HG03442 (cell line): ENCODE results near the gene ZG16B.

Experiments used
- ATAC-seq: cut with Tn5 transposase; IDR thresholded peaks from one replicate; pipeline ENCODE4 v1.9.1; 2021; ENCODE audit warnings: mild to moderate bottlenecking, moderate library complexity; ENCODE audit not compliant: unreplicated experiment

ZG16B gene

GRCh38 chr16:2804728-2805127, 25.4 kb upstream of the ZG16B start:
- no peak for ATAC-seq

DNA sequence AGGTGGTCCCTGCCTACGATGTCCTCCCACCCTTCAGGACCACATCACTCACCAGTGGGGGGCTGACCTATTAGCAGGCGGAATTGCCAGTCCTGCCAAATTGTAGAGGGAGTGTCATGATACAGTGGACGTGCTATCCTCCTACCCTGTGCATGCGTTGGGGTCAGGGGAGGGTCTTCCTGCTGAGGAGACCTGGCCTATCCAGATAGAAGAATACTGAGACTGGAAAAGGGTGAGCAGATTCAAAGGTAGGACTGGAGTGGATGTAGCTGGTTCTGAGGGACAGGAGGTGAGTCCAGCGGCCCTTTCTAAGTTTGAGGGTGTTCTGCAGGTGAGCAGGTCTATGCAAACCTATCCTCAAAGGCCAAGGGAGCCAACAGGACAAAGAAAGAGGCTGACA, 23.8 kb upstream of the ZG16B start:
- ATAC-seq, result no peak

DNA sequence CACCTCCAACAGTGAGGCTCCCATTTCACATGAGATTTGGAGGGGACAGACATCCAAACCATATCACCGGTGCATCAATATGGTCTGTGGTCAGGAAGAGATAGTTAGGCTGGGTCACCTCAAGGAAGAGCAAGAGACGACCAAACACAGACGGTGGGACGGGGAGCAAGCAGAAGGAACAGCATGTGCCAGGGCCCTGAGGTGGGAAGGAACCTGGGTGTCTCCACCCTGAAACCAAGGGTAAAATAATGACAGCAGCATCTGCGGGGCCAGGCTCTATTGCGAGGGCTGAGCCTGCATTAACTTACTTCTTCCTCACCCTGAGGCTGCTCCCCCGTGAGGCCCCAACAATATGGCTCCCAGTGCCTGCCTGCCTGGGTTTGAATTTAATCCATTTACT, 21.9 kb upstream of the ZG16B start:
- no peak for ATAC-seq

- no peak for ATAC-seq
Measured at GRCh38 chr16:2809149-2809760, 20.8 kb upstream of the ZG16B start.

GRCh38 chr16:2810651-2811050, 19.5 kb upstream of the ZG16B start:
- no peak for ATAC-seq

DNA sequence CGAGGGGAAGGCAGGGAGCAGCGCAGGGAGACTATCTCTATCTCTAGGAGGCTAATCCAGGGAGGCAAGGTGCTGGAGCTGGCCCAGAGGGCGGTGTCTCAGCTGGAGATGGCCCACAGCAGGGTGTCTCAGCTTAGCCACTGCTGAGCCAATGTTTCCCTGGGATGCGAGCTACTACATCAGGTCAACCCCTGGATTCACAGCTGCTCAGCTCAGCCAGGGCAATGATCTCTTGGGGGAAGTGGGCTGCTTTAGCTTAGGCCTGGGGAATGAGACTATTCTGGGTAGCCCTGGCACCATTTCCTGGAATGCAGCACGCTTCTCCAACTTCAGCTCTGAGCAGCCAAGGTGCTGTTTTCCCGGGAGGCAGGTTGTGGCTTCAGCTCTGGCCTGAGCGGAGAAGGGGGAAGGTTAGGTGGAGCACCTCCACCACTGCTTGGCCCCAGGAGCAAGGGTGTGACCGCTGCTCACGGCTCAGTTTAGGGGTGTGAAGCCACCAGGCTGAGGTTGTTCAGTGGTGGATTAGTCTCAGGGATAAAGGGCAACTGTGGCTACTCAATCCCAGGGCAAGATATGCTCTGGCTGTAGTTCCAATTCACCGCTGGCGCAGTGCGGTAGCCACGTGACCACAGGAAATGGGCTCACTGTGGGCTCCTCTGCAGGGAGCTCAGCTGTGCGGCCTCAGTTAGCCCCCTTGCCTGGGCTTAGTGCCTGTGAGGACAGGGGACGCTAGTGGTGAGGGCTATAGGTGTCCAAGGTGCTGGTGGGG, 18.2 kb upstream of the ZG16B start:
- no peak for ATAC-seq

GRCh38 chr16:2813771-2814221, 16.3 kb upstream of the ZG16B start:
- ATAC-seq, result no peak

- ATAC-seq, result no peak
Measured at GRCh38 chr16:2814551-2815298, 15.4 kb upstream of the ZG16B start.

DNA sequence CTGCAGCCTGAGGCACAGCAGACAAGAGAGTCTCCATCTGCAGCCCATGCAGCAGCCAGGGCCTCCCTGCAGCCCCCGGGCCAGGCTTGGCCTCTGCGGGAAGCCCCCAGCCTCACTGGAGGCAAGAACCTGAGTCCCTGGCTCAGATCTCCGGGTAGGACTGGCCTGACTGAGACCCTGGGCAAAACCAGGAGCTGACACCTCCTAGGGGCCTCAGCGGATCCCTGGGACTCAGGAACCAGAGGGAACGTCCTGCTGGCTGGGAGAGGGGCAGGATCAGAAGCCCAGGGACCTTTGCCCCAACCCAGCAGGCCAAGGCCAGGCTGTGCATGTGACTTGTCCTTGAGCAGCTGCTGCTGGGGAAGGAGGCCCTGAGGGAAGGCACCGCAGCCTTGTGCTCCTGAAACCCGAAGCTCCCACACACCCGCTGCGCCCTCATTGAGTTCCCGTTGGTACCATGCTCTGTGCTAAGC, 14.8 kb upstream of the ZG16B start:
- ATAC-seq, result no peak

DNA sequence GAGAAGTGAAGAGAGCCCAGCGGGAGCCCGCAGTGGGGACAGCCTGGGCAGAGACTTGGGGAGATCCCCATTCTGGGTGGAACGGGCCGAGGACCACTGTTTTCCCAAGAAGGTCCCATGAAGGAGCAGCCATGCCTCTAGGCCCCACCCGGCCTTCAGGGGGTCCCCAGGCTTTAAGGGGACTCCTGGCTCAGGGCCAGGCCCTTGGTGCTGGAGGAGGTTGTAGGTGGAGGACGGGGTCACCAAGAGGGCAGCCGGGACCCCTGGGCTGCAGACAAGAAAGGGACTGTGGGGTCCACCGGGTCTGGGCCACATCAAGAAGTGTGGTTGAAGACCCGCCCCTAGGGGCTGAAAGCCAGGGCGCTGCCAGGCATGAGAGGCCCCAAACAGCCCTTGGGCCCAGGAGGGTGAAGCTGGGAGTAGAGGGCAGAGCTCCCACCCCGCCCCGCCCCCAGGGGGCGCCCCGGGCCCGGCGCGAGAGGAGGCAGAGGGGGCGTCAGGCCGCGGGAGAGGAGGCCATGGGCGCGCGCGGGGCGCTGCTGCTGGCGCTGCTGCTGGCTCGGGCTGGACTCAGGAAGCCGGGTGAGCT, 13.3 kb upstream of the ZG16B start, which contains the start of gene PRSS21:
TSS of gene PRSS21 (plus strand) at position 487 of the 589 bp plus-strand sequence. CDS start at position 519, 32 bp downstream.
- ATAC-seq, result no peak

DNA sequence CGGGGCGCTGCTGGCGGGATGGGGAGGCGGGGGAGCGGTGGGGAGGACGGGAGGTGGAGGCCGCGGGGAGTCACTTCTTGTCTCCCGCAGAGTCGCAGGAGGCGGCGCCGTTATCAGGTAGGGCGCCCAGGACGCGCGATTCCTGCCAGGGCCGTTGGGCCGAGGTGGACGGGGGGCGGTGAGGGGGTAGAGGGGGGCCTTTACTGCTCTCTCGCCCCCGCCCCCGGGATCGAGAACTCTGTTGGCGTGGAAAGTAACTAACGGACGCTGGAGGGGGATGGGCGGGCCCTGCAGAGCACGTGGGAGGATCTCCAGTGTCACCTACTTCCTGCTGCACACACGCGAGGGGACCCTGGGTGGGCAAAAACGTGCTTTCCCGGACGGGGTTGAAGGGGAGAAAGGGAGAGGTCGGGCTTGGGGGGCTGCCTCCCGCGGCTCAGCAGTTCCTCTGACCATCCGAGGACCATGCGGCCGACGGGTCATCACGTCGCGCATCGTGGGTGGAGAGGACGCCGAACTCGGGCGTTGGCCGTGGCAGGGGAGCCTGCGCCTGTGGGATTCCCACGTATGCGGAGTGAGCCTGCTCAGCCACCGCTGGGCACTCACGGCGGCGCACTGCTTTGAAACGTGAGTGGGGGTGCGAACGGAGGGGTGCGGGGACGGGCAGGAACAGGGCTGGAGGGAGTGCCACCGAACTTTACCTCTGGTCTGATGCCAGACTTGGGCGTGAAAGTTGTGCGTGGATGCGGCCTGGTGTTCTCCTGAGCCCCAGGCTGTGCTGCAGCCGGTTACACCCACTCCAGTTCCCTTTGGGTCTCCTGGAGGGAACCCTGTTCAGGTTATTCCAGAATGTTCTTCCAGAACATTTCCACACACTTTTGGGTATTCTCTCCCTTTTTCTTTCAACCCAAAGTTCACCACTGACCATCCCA, 12.5 kb upstream of the ZG16B start:
- no peak for ATAC-seq

GRCh38 chr16:2818272-2818876, 11.7 kb upstream of the ZG16B start:
- ATAC-seq, result no peak

DNA sequence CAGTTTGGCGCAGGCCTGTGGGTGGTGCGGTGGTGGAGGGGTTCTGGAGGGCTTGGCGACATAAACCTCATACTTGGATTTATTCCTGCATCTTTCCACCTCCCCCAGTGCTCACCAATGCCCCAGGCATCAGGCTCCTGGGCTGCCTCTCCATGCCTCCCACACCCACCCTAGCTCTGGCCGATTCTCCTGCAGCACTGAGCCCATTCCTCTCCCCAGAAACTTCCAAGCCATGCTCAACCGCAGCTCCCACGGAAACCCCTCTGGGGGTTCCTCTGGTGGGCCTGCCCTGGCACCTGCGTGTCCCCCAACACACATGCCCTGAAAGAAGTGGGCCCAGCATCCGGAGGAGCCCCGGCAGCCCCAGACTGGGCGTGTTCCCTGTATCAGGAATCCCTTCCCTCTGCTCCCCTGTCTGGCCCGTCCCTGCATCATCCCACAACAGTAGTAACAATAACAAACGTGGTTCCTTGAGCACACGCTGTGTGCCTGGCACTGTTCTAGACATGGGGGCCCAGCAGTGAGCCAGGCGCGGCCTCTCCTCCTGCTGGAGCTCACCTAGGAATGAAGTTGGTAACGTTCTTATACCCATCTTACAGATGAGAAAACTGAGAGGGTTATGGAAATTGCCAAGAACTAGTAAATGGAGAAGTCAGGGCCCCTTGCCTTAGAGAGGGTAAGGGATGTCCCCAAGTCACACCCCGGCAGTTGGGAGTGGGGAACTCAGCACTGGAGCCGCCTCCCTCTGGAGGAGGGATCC, 10.7 kb upstream of the ZG16B start:
- no peak for ATAC-seq

DNA sequence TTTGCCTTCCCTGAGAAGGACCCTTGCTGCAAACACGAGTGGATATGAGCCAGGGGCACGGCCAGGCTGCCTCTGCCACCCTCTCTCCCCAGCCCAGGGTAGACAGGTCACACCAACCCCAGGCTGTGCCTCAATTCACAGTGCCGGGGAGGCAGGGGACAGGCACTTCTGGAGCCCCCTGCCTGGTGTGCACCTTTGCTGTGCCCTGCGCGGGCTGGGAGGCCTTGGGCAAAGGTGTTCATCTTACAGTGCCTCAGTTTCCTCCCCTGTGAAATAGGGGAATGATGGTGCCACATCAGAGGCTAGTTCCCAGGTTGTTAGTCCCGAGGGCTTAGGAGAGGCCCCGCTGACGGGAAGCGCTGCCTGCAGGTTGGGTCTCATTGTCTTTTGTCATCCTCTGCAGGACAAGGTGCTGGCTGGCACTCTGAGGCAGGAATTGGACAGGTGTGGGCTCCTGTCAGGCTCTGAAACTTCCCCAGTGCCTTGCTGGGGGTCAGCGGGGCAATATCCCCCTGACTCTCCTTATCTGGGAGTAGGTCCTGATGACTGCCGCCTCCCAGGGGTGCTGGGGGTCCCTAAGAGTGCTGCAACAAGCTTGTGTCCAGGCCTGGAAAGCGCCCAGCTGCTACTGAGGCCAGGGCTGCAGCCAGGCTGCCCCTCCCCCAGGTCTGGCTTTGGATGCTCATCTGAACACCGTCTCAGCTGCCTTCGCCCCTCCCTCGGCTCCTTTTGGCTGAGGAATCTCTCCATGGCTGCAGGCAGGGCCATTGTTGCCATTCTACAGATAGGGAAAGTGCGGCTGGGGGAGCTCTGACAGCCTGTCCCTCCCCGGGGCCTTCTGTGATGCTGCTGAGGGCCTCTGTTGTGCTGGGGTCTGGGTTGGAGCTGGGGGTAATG, 9.9 kb upstream of the ZG16B start:
- no peak for ATAC-seq

DNA sequence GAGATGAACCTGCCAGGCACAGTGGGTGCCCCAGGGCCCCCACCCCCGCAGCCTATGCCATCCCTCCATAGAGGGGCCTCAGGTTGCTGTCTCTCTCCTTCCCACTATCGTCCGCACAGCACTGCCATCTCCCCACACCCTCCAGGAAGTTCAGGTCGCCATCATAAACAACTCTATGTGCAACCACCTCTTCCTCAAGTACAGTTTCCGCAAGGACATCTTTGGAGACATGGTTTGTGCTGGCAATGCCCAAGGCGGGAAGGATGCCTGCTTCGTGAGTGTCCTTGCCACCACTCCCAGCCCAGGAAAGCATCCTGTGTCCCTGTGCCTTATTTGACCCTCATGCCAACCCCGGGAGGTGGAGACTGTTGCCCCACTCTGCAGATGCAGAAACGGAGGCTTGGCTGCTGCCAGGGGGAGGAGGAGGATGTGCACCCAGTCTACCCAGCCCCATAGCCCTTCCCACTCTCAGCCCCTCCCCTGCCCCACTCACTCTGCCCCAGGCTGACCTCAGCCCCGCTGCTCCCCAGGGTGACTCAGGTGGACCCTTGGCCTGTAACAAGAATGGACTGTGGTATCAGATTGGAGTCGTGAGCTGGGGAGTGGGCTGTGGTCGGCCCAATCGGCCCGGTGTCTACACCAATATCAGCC, 9.1 kb upstream of the ZG16B start:
- no peak for ATAC-seq

DNA sequence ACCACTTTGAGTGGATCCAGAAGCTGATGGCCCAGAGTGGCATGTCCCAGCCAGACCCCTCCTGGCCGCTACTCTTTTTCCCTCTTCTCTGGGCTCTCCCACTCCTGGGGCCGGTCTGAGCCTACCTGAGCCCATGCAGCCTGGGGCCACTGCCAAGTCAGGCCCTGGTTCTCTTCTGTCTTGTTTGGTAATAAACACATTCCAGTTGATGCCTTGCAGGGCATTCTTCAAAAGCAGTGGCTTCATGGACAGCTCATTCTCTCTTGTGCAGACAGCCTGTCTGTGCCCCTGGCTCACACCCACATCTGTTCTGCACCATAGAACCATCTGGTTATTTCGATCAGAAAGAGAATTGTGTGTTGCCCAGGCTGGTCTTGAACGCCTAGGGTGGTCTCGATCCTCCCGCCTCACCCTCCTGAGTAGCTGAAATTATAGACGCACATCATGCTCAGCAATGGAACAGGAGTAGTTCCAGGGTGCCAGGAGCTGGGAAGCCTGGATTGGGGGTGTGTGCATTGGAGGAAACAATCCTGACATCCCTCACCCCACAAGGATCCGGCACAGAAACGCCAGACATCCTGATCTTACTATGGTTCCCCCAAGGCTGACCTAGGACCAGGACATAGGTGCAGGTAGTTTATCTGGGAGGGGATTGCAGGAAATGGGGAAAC, 8.5 kb upstream of the ZG16B start:
- ATAC-seq, result no peak

- ATAC-seq, result no peak
Measured at GRCh38 chr16:2822158-2822495, 8.0 kb upstream of the ZG16B start.
